Glomerular visceral epithelial cell (primary cell): ENCODE measurements around the gene ADAM8.
"Not testable (repeated sequence)": the region's sequence is repeated elsewhere in the genome, so short reads cannot be mapped to it uniquely, and the experiment has no call there.

ENCODE experiments used
- DNase-seq: peaks from one replicate; pipeline ENCODE4 v3.0.0-alpha.2; 2016; ENCODE audit errors: extremely low spot score

Gene ADAM8

GRCh38 chr10:133276435-133277201 is at the start of gene ADAM8:
Gene ADAM8, minus strand, starts transcription at chr10:133276868. Its CDS starts 51 bp downstream, at chr10:133276817.
- DNase-seq: no peak

- no peak for DNase-seq
Measured at GRCh38 chr10:133326223-133326551, 49.5 kb upstream of the ADAM8 start.

- DNase-seq: no peak
Measured at GRCh38 chr10:133325440-133326222, 49.0 kb upstream of the ADAM8 start.

- no peak for DNase-seq
Measured at GRCh38 chr10:133324857-133325260, 48.2 kb upstream of the ADAM8 start.

GRCh38 chr10:133324198-133324792 is 47.6 kb upstream of the ADAM8 start:
- DNase-seq: peak; percentile 54

GRCh38 chr10:133322064-133322709 is 45.5 kb upstream of the ADAM8 start:
- DNase-seq: not testable (repeated sequence)

- not testable (repeated sequence) for DNase-seq
Measured at GRCh38 chr10:133320852-133321422, 44.3 kb upstream of the ADAM8 start.

GRCh38 chr10:133318494-133319127 is 41.9 kb upstream of the ADAM8 start:
- peak; percentile 63 for DNase-seq

- no peak for DNase-seq
Measured at GRCh38 chr10:133316732-133317131, 40.1 kb upstream of the ADAM8 start.

- DNase-seq: no peak
Measured at GRCh38 chr10:133316266-133316665, 39.6 kb upstream of the ADAM8 start.

GRCh38 chr10:133315847-133316246 is 39.2 kb upstream of the ADAM8 start:
- peak; percentile 21 for DNase-seq

- no peak for DNase-seq
Measured at GRCh38 chr10:133314911-133315310, 38.2 kb upstream of the ADAM8 start.

- DNase-seq: no peak
Measured at GRCh38 chr10:133313192-133313591, 36.5 kb upstream of the ADAM8 start.

- no peak for DNase-seq
Measured at GRCh38 chr10:133312769-133313145, 36.1 kb upstream of the ADAM8 start.

- DNase-seq: no peak
Measured at GRCh38 chr10:133312016-133312768, 35.5 kb upstream of the ADAM8 start.

GRCh38 chr10:133311570-133311969 is 34.9 kb upstream of the ADAM8 start:
- DNase-seq: no peak

GRCh38 chr10:133310789-133311188 is 34.1 kb upstream of the ADAM8 start:
- no peak for DNase-seq

- DNase-seq: no peak
Measured at GRCh38 chr10:133310399-133310755, 33.7 kb upstream of the ADAM8 start.

GRCh38 chr10:133309720-133310398 is 33.2 kb upstream of the ADAM8 start:
- no peak for DNase-seq

- peak; percentile 92 for DNase-seq
Measured at GRCh38 chr10:133309100-133309719, 32.5 kb upstream of the ADAM8 start.
